PC-3 (cell line): ENCODE data around the gene RIPOR2. TPM values are rescaled to one million over a fixed set of nuclear protein-coding genes. Genes with fewer than 3 reads are reported as not detected.
A peak's percentile ranks its signal among the peaks of the same experiment; 100 is the strongest.

Experiments used
- ATAC-seq: fragments of 200-7000 bp; cut with Tn5 transposase; 2 replicates; pipeline ENCODE4 v1.9.1; 2020; ENCODE audit warnings: mild to moderate bottlenecking, moderate library complexity
- BruUV-seq: library from RNA; stranded (reverse); fragments of 400-500 nt; replicated peaks from 2 replicates; lab custom pipeline; 2021; lab: Mats Ljungman, UMichigan
- CTCF ChIA-PET: fragments of 300-600 bp; sonication (Branson Sonifier 250); formaldehyde crosslinking; loops from one replicate; lab custom pipeline; 2022; ENCODE audit warnings: antibody characterized with exemption; lab: Charles Lee
- POLR2A ChIA-PET: fragments of 300-600 bp; sonication (Branson Sonifier 250); formaldehyde crosslinking; loops from one replicate; lab custom pipeline; 2022; ENCODE audit warnings: antibody characterized with exemption; ENCODE audit not compliant: unreplicated experiment; lab: Charles Lee
- DNase-seq: peaks from one replicate; pipeline ENCODE4 v3.0.0-alpha.2; 2015
- H2AFZ ChIP-seq: fragments of 300-600 bp; sonication (generic); 2 replicates; pipeline ENCODE4 v1.6.0; 2016; ENCODE audit warnings: antibody characterized with exemption, low read length
- H3F3A ChIP-seq: fragments of 300-600 bp; sonication (generic); one replicate; pipeline ENCODE4 v1.6.0; 2017; ENCODE audit warnings: antibody characterized with exemption, low read length, control low read depth, mild to moderate bottlenecking; ENCODE audit not compliant: unreplicated experiment
- H3K27ac ChIP-seq: fragments of 300-600 bp; sonication (generic); 2 replicates; pipeline ENCODE4 v1.5.1; 2016; ENCODE audit warnings: mild to moderate bottlenecking, low read length
- H3K27me3 ChIP-seq: fragments of 300-600 bp; sonication (generic); 2 replicates; pipeline ENCODE4 v1.6.1; 2016; ENCODE audit warnings: low read length, mixed read lengths
- H3K36me3 ChIP-seq: fragments of 300-600 bp; sonication (generic); 2 replicates; pipeline ENCODE4 v1.6.1; 2016; ENCODE audit warnings: low read depth, mixed run types, low read length, mixed read lengths
- H3K4me1 ChIP-seq: fragments of 300-600 bp; sonication (generic); 2 replicates; pipeline ENCODE4 v1.5.1; 2016; ENCODE audit warnings: low read length; ENCODE audit not compliant: insufficient read depth
- H3K4me2 ChIP-seq: fragments of 300-600 bp; sonication (generic); 2 replicates; pipeline ENCODE4 v1.6.0; 2016; ENCODE audit warnings: low read length
- H3K4me3 ChIP-seq: fragments of 300-600 bp; sonication (generic); 2 replicates; pipeline ENCODE4 v1.5.1; 2016; ENCODE audit warnings: mild to moderate bottlenecking, low read length, mixed read lengths
- H3K79me2 ChIP-seq: fragments of 300-600 bp; sonication (generic); 2 replicates; pipeline ENCODE4 v1.6.1; 2017; ENCODE audit warnings: low read length, mixed read lengths
- H3K9ac ChIP-seq: fragments of 300-600 bp; sonication (generic); 2 replicates; pipeline ENCODE4 v1.6.0; 2016; ENCODE audit warnings: mild to moderate bottlenecking, low read length
- H3K9me2 ChIP-seq: fragments of 300-600 bp; sonication (generic); replicated peaks from 2 replicates; pipeline ENCODE4 v1.6.1; 2016; ENCODE audit warnings: mixed run types, low read length, mixed read lengths
- H3K9me3 ChIP-seq: fragments of 300-600 bp; sonication (generic); 2 replicates; pipeline ENCODE4 v1.6.1; 2016; ENCODE audit warnings: low read length, mixed read lengths
- H4K20me1 ChIP-seq: fragments of 300-600 bp; sonication (generic); 2 replicates; pipeline ENCODE4 v1.6.1; 2016; ENCODE audit warnings: low read length, mixed read lengths
- EZH2 ChIP-seq: fragments of 300-600 bp; sonication (generic); IDR thresholded peaks from one replicate; pipeline ENCODE4 v1.6.1; 2017; ENCODE audit warnings: antibody characterized with exemption, mild to moderate bottlenecking, low read length; ENCODE audit not compliant: unreplicated experiment
- EZH2phosphoT487 ChIP-seq: fragments of 300-600 bp; sonication (generic); IDR thresholded peaks from 2 replicates; pipeline ENCODE4 v1.6.1; 2018; ENCODE audit warnings: mild to moderate bottlenecking, antibody characterized with exemption, low read length, borderline replicate concordance
- intact Hi-C: fragments of 100-400 bp; cut with micrococcal nuclease; formaldehyde crosslinking; loops from 2 replicates; pipeline ENCODE4 v1.9.0; 2023
- total RNA-seq: library from RNA; depleted of rRNA; stranded (reverse); fragments of >200 nt; gene quantifications from 2 replicates; pipeline ENCODE4 v1.2.3, GENCODE V29; 2014
- TF ChIP-seq, protein P1 (sequence below): fragments of 300-600 bp; sonication (generic); conservative IDR thresholded peaks from 2 replicates; pipeline ENCODE4 v1.5.1; 2017; ENCODE audit warnings: antibody characterized with exemption, low read depth, mild to moderate bottlenecking, low read length

The RIPOR2 gene
- total RNA-seq, 1 experiment from 2014 or later: 0.44 TPM

DNA sequence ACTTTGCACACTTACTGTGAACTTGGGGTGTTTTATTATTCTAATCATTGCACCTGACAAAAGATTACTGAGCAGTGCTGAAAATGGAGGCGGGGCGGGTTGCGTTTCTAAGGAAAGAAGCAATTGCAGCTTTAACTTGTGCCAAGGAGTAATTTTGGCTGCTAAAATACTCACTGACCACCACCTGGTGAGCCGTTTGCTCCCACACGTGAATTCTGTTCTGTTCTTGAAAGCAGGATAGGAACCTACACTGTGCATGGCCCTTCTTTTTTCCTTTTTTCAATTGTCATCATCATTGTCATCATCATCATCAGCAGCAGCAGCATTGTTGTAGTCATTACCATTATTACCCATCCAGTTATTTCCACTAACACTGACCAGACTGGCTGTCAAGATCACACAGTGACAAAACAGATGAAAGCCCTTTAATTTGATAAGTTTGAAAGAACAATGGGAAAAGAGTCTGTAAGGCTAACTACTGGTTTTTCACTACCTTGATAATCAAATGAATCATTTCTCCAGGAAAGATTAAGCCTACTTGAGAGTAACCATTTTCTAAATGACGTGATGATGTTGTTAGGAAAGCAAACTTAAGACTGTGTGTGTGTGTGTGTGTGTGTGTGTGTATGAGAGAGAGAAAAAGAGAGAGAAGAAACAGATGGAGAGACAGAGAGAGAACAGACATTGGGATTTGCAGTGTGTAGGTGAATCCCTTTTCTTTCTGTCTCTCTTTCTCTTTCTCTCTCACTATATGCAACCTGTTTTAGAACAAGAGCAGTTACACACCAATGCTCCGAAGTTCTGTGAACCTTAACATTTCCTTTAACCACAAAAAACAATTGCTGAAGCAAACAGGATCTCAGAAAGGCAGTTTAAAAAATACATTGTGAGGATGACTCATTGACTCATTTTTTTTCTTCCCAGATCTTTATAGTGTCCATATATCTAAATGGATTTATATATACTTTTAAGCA, 3.8 kb downstream of the RIPOR2 start:
- Histone ChIP-seq H3K27me3 (no peaks in the 10 kb centered on the region), H3K79me2 (no peaks in the 10 kb centered on the region), H3F3A (no peaks in the 10 kb centered on the region), H3K4me2 (peak overlapping the region; percentile 64), H3K4me1 (peaks cover 31% of the 10 kb centered on the region), H3K9me2 (no peaks in the 10 kb centered on the region), H3K36me3 (no peaks in the 10 kb centered on the region), H3K27ac (peak overlapping the region; percentile 20; the same call in 1 of the 2 replicates), H3K9ac (no peak overlapping the region), H4K20me1 (no peaks in the 10 kb centered on the region), H2AFZ (0 out of 2 replicates have a peak overlapping the region, but pooled peaks have one; percentile 36), H3K9me3 (no peaks in the 10 kb centered on the region), H3K4me3 (peak overlapping the region; percentile 14; the same call in 1 of the 2 replicates)
- ATAC-seq: peak; percentile 60
- BruUV-seq: no TSS peak
- ChIA-PET CTCF (no interaction called here), POLR2A (no interaction called here)
- intact Hi-C loops: no loop called here
- no peak for TF ChIP-seq EZH2phosphoT487
- TF ChIP-seq, protein P1, sequence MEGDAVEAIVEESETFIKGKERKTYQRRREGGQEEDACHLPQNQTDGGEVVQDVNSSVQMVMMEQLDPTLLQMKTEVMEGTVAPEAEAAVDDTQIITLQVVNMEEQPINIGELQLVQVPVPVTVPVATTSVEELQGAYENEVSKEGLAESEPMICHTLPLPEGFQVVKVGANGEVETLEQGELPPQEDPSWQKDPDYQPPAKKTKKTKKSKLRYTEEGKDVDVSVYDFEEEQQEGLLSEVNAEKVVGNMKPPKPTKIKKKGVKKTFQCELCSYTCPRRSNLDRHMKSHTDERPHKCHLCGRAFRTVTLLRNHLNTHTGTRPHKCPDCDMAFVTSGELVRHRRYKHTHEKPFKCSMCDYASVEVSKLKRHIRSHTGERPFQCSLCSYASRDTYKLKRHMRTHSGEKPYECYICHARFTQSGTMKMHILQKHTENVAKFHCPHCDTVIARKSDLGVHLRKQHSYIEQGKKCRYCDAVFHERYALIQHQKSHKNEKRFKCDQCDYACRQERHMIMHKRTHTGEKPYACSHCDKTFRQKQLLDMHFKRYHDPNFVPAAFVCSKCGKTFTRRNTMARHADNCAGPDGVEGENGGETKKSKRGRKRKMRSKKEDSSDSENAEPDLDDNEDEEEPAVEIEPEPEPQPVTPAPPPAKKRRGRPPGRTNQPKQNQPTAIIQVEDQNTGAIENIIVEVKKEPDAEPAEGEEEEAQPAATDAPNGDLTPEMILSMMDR: no peak
- TF ChIP-seq EZH2: no peak
- DNase-seq: peak; percentile 62

DNA sequence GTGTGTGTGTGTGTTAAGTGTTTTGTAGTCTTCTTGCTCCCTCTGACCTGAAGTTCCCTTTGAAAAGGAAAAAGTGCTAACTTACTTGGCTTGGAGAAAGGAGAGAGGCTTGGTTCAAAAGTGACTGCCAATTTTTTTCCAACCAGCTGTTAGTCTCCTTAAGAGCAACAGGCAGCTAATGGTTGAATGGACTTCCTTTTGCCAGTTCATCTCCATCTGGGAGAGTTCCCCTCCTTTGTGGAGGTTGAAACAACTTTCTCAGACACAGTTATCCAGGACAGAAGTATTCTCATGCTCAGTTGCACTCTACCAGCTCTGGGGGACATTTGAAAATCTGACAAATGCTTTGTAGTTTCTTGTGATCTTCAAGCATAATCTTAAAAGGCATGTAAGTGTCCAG, 4.5 kb downstream of the RIPOR2 start:
- ATAC-seq: no peak

More for the DNA sequence above, 4.5 kb downstream of the RIPOR2 start:
- no peak overlapping the region for H2AFZ ChIP-seq
- ChIA-PET CTCF (no interaction called here), POLR2A (no interaction called here)
- no peaks in the 10 kb centered on the region for H4K20me1 ChIP-seq
- H3F3A ChIP-seq: no peaks in the 10 kb centered on the region
- no peaks in the 10 kb centered on the region for H3K9me3 ChIP-seq
- H3K36me3 ChIP-seq: no peaks in the 10 kb centered on the region
- peaks cover 34% of the 10 kb centered on the region for H3K4me1 ChIP-seq
- no peak overlapping the region for H3K4me2 ChIP-seq
- H3K27me3 ChIP-seq: no peaks in the 10 kb centered on the region
- DNase-seq: no peak
- H3K9me2 ChIP-seq: no peaks in the 10 kb centered on the region
- no peaks in the 10 kb centered on the region for H3K79me2 ChIP-seq
- H3K4me3 ChIP-seq: no peak overlapping the region
- no TSS peak for BruUV-seq
- H3K9ac ChIP-seq: no peak overlapping the region
- intact Hi-C loops: no loop called here
- no peak for TF ChIP-seq EZH2phosphoT487
- TF ChIP-seq, protein P1: no peak
- TF ChIP-seq EZH2: no peak
- no peak overlapping the region for H3K27ac ChIP-seq
